GM18951 (cell line): Measurements from ENCODE around the gene ADK.

ENCODE experiments used
- POLR2A ChIP-seq: IDR thresholded peaks from 4 replicates; pipeline ENCODE4 v1.6.1; 2011; ENCODE audit warnings: mild to moderate bottlenecking; ENCODE audit not compliant: insufficient read length, insufficient read depth; ENCODE audit errors: extremely low read depth
- in situ Hi-C: fragments of 300-500 bp; cut with MboI; formaldehyde crosslinking; loops from one replicate; pipeline ENCODE4 v1.12.0; 2022; ENCODE audit warnings: low sequenced_read_pairs, mixed read lengths, inconsistent platforms; ENCODE audit not compliant: unreplicated experiment

Gene ADK

GRCh38 chr10:74642901-74643595, 492.0 kb downstream of the ADK start:
- in situ Hi-C loops, result no loop called here
- TF ChIP-seq POLR2A, result no peak

DNA sequence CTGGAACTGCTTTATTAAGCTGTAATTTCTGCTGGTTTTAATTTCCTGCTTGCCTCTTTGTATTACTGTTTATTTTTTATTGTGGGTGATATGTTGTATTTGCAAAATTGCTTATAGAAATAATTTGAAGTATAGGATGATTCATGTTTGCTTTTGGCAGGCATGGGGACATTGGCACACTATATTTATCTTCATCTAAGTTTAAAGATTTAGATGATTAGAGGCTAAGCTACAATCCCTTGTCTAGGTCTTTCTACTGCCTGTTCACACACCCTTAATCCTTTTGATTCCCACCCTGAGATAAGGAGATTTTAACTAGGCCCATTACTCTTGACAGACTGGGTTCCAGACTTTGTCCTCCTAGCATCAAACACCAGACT, 492.6 kb downstream of the ADK start:
- in situ Hi-C loops, result no loop called here
- no peak for TF ChIP-seq POLR2A

DNA sequence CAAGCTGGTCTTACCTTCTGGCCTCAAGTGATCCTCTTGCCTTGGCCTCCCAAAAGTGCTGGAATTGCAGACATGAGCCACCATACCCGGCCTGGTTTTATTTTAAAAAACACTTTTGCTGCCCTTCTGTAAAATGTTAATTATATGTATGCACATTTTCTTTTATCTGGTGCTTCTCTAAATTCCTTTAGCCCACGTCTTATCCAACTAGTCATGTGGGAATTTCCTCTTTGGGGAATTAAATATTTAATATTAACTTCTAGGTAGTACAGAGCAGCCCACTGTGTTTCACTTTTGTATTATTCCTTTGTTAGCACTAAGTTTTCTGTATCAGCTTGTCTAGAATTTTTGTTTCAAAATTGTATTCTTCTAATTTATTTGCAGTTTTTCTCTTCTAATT, 493.7 kb downstream of the ADK start:
- in situ Hi-C loops, result no loop called here

GRCh38 chr10:74645692-74646091, 494.7 kb downstream of the ADK start:
- in situ Hi-C loops, result no loop called here
- no peak for TF ChIP-seq POLR2A

More for the DNA sequence above, 493.7 kb downstream of the ADK start:
- TF ChIP-seq POLR2A, result no peak

DNA sequence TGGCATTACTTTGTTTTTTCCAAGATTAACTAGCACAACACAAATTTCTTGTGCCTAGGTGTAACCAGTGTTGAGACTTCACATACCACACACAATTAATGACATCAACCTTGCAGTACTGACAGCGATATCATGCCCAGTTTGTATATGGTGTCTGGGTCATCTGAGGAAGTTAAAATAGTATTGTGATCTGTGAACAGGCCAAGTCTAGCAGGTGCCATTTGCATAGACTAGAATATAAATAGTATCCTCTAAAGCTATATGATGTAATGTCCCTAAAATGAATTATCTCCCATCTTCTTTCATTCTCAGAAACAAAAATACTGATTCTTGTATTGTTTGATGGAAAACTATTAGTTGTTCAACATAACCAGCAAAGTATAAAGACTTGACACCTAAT, 499.6 kb downstream of the ADK start:
- in situ Hi-C loops, result no loop called here
- no peak for TF ChIP-seq POLR2A

DNA sequence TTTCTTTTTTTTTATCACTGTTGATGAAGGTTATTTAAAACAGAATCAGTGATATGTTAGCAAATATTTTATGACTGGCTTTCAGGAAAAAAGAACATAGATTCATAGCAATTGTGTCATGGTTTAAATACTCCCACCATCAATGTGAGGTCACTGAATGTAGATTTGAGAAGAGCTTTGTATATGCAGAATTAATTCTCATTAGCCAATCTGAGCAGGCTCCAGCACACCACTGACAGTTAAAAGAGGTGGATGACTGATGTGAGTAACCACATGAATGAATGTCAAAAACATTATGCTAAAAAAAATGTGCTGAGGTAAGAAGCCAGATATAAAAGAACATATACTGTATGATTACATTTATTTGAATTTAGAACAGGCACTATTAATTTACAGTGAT, 500.5 kb downstream of the ADK start:
- in situ Hi-C loops, result no loop called here
- TF ChIP-seq POLR2A, result no peak

GRCh38 chr10:74652664-74653063, 501.6 kb downstream of the ADK start:
- in situ Hi-C loops, result no loop called here

GRCh38 chr10:74658511-74658910, 507.5 kb downstream of the ADK start:
- in situ Hi-C loops, result no loop called here
- TF ChIP-seq POLR2A, result no peak

More at GRCh38 chr10:74652664-74653063, 501.6 kb downstream of the ADK start:
- TF ChIP-seq POLR2A, result no peak

- no peak for TF ChIP-seq POLR2A
- in situ Hi-C loops, result no loop called here
Measured at GRCh38 chr10:74662635-74663034, 511.6 kb downstream of the ADK start.

- no peak for TF ChIP-seq POLR2A
- in situ Hi-C loops, result no loop called here
Measured at GRCh38 chr10:74669210-74669609, 518.2 kb downstream of the ADK start.

- in situ Hi-C loops, result no loop called here
- TF ChIP-seq POLR2A, result no peak
Measured at GRCh38 chr10:74671716-74672115, 520.7 kb downstream of the ADK start.

- no peak for TF ChIP-seq POLR2A
- in situ Hi-C loops, result no loop called here
Measured at GRCh38 chr10:74672430-74673165, 521.6 kb downstream of the ADK start.

DNA sequence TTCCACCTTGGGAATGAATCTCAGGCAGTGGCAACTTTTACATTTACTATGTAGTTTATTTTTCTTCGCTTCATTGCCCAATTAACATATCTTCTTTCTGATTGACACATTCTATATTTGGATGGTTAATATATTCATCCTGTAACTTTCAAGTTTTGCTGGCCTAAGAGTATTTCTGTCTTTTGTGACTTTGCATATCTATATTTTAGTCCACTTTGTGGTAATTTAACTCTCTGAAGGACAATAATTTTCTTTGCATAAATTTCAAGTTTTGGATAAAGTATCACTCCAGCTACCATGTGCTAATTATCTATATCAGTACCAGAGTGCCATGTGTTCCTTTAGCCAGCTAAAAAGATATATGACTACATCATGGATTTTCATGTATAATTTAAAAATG, 523.9 kb downstream of the ADK start:
- no peak for TF ChIP-seq POLR2A
- in situ Hi-C loops, result no loop called here

- in situ Hi-C loops, result no loop called here
- no peak for TF ChIP-seq POLR2A
Measured at GRCh38 chr10:74675484-74675883, 524.5 kb downstream of the ADK start.
